PC-3 (cell line): ENCODE measurements around the gene FALEC.

ENCODE experiments used
- EZH2 ChIP-seq: fragments of 300-600 bp; sonication (generic); IDR thresholded peaks from one replicate; pipeline ENCODE4 v1.6.1; 2017; ENCODE audit warnings: antibody characterized with exemption, mild to moderate bottlenecking, low read length; ENCODE audit not compliant: unreplicated experiment
- EZH2phosphoT487 ChIP-seq: fragments of 300-600 bp; sonication (generic); IDR thresholded peaks from 2 replicates; pipeline ENCODE4 v1.6.1; 2018; ENCODE audit warnings: mild to moderate bottlenecking, antibody characterized with exemption, low read length, borderline replicate concordance

- TF ChIP-seq EZH2 (no peak), EZH2phosphoT487 (no peak)
These were observed 3.4 kb upstream of the FALEC start for GRCh38 chr1:150511985-150512660.
